ENCODE measurements around the gene CASKIN1. TPM values are rescaled to one million over a fixed set of nuclear protein-coding genes. Genes with fewer than 3 reads are reported as not detected.
A peak's percentile ranks its signal among the peaks of the same experiment; 100 is the strongest.

CASKIN1 gene
- total RNA-seq, 1 experiment from 2014 or later = 4.5 TPM

- in situ Hi-C loops (cut with HindIII; ENCODE audit: low pct_unique_long_range_greater_than_20kb, low sequenced_read_pairs) = no loop called here
- no peaks in the 10 kb centered on the region for H3K27me3 ChIP-seq (ENCODE audit: control insufficient read depth, insufficient read depth, low read length)
- ATAC-seq = peak; percentile 17
- CTCF ChIA-PET = no interaction called here
- peak overlapping the region; percentile 86 for H3K27ac ChIP-seq (ENCODE audit: low read length)
- TSS peak; percentile 94 for BruUV-seq (replicated peaks)
- TF ChIP-seq POLR2AphosphoS5 (IDR thresholded peaks at IDR 0.05; ENCODE audit: low read depth, low read length) (no peak), SIN3A (IDR thresholded peaks at IDR 0.05; ENCODE audit: borderline replicate concordance, insufficient read depth, low read depth, low read length) (0 out of 2 replicates have a peak, but pooled peaks have one; percentile 17)
- POLR2A ChIA-PET = no interaction called here
- H3K9me3 ChIP-seq (ENCODE audit: control insufficient read depth, insufficient read depth, low read depth, low read length) = no peaks in the 10 kb centered on the region
- no peak for DNase-seq (ENCODE audit: low read depth, low spot score)
- intact Hi-C loops (cut with micrococcal nuclease; ENCODE audit: unreplicated experiment) = no loop called here
- peaks cover 3% of the 10 kb centered on the region; the same call in 1 of the 2 replicates for H3K36me3 ChIP-seq (ENCODE audit: control insufficient read depth, insufficient read depth, low read length)
- H3K4me1 ChIP-seq (ENCODE audit: control insufficient read depth, insufficient read depth, low read length) = peaks cover 30% of the 10 kb centered on the region
- H3K4me3 ChIP-seq (ENCODE audit: low read depth in 2 of 2, low read length in 2 of 2) = peak overlapping the region; percentile 65 to 83
Observed at GRCh38 chr16:2212362-2213324, 16.2 kb upstream of the CASKIN1 start.

- in situ Hi-C loops (cut with HindIII; ENCODE audit: low pct_unique_long_range_greater_than_20kb, low sequenced_read_pairs) (no loop called here), intact Hi-C loops (cut with micrococcal nuclease; ENCODE audit: unreplicated experiment) (no loop called here)
- POLR2A ChIA-PET = interaction anchor here (0.6 to 0.7 kb wide), 2 partner anchors 60 to 373 kb away, joined by 3 to 25 read pairs; no protein-coding TSS in a partner anchor
- H3K27me3 ChIP-seq (ENCODE audit: control insufficient read depth, insufficient read depth, low read length) = no peaks in the 10 kb centered on the region
- TF ChIP-seq POLR2AphosphoS5 (IDR thresholded peaks at IDR 0.05; ENCODE audit: low read depth, low read length) = no peak
- TF ChIP-seq REST (IDR thresholded peaks at IDR 0.05; ENCODE audit: insufficient read depth in 1 of 2, low read depth in 2 of 2, low read length in 1 of 2) = no peak
- no peak for TF ChIP-seq TCF7L2 (IDR thresholded peaks at IDR 0.05; ENCODE audit: low read depth, low read length)
- no peak for TF ChIP-seq SIN3A (IDR thresholded peaks at IDR 0.05; ENCODE audit: borderline replicate concordance, insufficient read depth, low read depth, low read length)
- no peak for TF ChIP-seq CTCF (IDR thresholded peaks at IDR 0.05)
- peak overlapping the region in 1 of 2 experiments; percentile 83; a peak in 1 of 4 replicates for H3K4me3 ChIP-seq (ENCODE audit: low read depth in 2 of 2, low read length in 2 of 2)
- ATAC-seq (peak; percentile 5; the same call in 1 of the 2 replicates), DNase-seq (ENCODE audit: low read depth, low spot score) (no peak)
- peak overlapping the region; percentile 86 for H3K27ac ChIP-seq (ENCODE audit: low read length)
- H3K9me3 ChIP-seq (ENCODE audit: control insufficient read depth, insufficient read depth, low read depth, low read length) = no peaks in the 10 kb centered on the region
- BruUV-seq (replicated peaks) = no TSS peak
- peaks cover 3% of the 10 kb centered on the region; the same call in 1 of the 2 replicates for H3K36me3 ChIP-seq (ENCODE audit: control insufficient read depth, insufficient read depth, low read length)
- peaks cover 30% of the 10 kb centered on the region for H3K4me1 ChIP-seq (ENCODE audit: control insufficient read depth, insufficient read depth, low read length)
- CTCF ChIA-PET = no interaction called here
Observed at GRCh38 chr16:2211923-2212347, 15.5 kb upstream of the CASKIN1 start.

All from Panc1 (cell line).